A549 (cell line): ENCODE data around the gene NOS2. TPM values are rescaled to one million over a fixed set of nuclear protein-coding genes. Genes with fewer than 3 reads are reported as not detected.

Experiments used
- ATAC-seq, 2 experiments: fragments of 200-7000 bp in 1 of 2; fragments of >200 bp in 1 of 2; cut with Nextera tagmentation in 1 of 2; cut with Tn5 transposase in 1 of 2; 3 replicates each; pipeline versions ENCODE4 v1.8.0 to v1.9.1; 2018 to 2020; ENCODE audit warnings: mild to moderate bottlenecking in 1 of 2, moderate library complexity in 1 of 2
- CTCF ChIA-PET: fragments of 300-600 bp; sonication (Branson Sonifier 250); formaldehyde crosslinking; extraction: SDS; loops from one replicate; lab custom pipeline; 2021; ENCODE audit warnings: antibody characterized with exemption, inconsistent platforms; lab: Yijun Ruan, JAX
- POLR2A ChIA-PET: fragments of 350-600 bp; formaldehyde crosslinking; extraction: SDS; loops from one replicate; lab custom pipeline; 2021; ENCODE audit warnings: antibody characterized with exemption, inconsistent platforms; lab: Yijun Ruan, JAX
- DNase-seq, 2 experiments: peaks; one replicate each; pipeline versions ENCODE4 v3.0.0 to v3.0.0-alpha.2; 2011 to 2016; ENCODE audit warnings: low read depth in 1 of 2, low spot score in 1 of 2
- FAIRE-seq: peaks from 2 replicates; lab custom pipeline; 2011; peaks lifted over from hg19 to GRCh38; lab: Jason Lieb, UNC
- H3K27ac ChIP-seq, 2 experiments: fragments of >200 bp; sonication (Bioruptor Twin); formaldehyde crosslinking; 3 replicates each; pipeline ENCODE4 v1.5.1; 2016 to 2017
- H3K4me1 ChIP-seq: fragments of >200 bp; sonication (Bioruptor Twin); formaldehyde crosslinking; 3 replicates; pipeline ENCODE4 v1.6.1; 2016
- H3K4me2 ChIP-seq: fragments of >200 bp; sonication (Bioruptor Twin); formaldehyde crosslinking; 3 replicates; pipeline ENCODE4 v1.6.1; 2016
- H3K4me3 ChIP-seq: fragments of >200 bp; sonication (Bioruptor Twin); formaldehyde crosslinking; 3 replicates; pipeline ENCODE4 v1.5.1; 2016
- H3K9me3 ChIP-seq: fragments of >200 bp; sonication (Bioruptor Twin); formaldehyde crosslinking; 3 replicates; pipeline ENCODE4 v1.6.1; 2016
- CHD2 ChIP-seq: fragments of 150-350 bp; IDR thresholded peaks from 2 replicates; pipeline ENCODE4 v1.6.1; 2014; ENCODE audit warnings: low read length; ENCODE audit not compliant: partially characterized antibody
- CHD4 ChIP-seq: fragments of 200-600 bp; sonication (generic); IDR thresholded peaks from 2 replicates; pipeline ENCODE4 v1.6.1; 2016; ENCODE audit warnings: antibody characterized with exemption, mild to moderate bottlenecking, borderline replicate concordance
- EHMT2 ChIP-seq: fragments of 200-600 bp; sonication (generic); IDR thresholded peaks from 2 replicates; pipeline ENCODE4 v1.6.1; 2016; ENCODE audit warnings: antibody characterized with exemption, low read depth, mild to moderate bottlenecking, moderate library complexity
- EP300 ChIP-seq, 2 experiments: fragments of >200 bp; sonication (Bioruptor Twin); formaldehyde crosslinking; IDR thresholded peaks; 2 replicates in 1 of 2; 3 replicates in 1 of 2; pipeline ENCODE4 v1.6.1; 2016 to 2017
- ESRRA ChIP-seq: fragments of 150-350 bp; IDR thresholded peaks from 2 replicates; pipeline ENCODE4 v1.6.1; 2014; ENCODE audit warnings: mild to moderate bottlenecking, low read length, borderline replicate concordance
- FOSB ChIP-seq: fragments of 250-450 bp; sonication (Bioruptor Pico); IDR thresholded peaks from 2 replicates; pipeline ENCODE4 v1.5.0; 2020; ENCODE audit warnings: mild to moderate bottlenecking, moderate library complexity
- FOXS1 ChIP-seq: fragments of 250-450 bp; sonication (Bioruptor Pico); IDR thresholded peaks from 2 replicates; pipeline ENCODE4 v1.5.0; 2020; ENCODE audit warnings: mild to moderate bottlenecking, moderate library complexity
- HDAC2 ChIP-seq: fragments of 200-600 bp; sonication (generic); IDR thresholded peaks from 2 replicates; pipeline ENCODE4 v1.6.1; 2016
- HOXB13 ChIP-seq: fragments of 250-450 bp; sonication (Bioruptor Pico); IDR thresholded peaks from 2 replicates; pipeline ENCODE4 v1.5.0; 2020; ENCODE audit warnings: low read depth, mild to moderate bottlenecking, moderate library complexity
- MAFK ChIP-seq: fragments of 450-650 bp; IDR thresholded peaks from 2 replicates; pipeline ENCODE4 v1.6.1; 2014; ENCODE audit not compliant: partially characterized antibody
- MYC ChIP-seq: IDR thresholded peaks from 2 replicates; pipeline ENCODE4 v1.6.1; 2012; ENCODE audit warnings: mild to moderate bottlenecking, inconsistent platforms, low read length, improper control_type of control experiment, borderline replicate concordance
- NPAS2 ChIP-seq: fragments of 250-450 bp; sonication (Bioruptor Pico); IDR thresholded peaks from 2 replicates; pipeline ENCODE4 v1.8.0; 2022; ENCODE audit warnings: mild to moderate bottlenecking, moderate library complexity, borderline replicate concordance
- NR3C1 ChIP-seq: fragments of >200 bp; sonication (Bioruptor Twin); formaldehyde crosslinking; IDR thresholded peaks from 3 replicates; pipeline ENCODE4 v1.6.1; 2017
- POLR2AphosphoS2 ChIP-seq: conservative IDR thresholded peaks from 2 replicates; pipeline ENCODE4 v1.6.1; 2012; ENCODE audit warnings: low read length, improper control_type of control experiment, inconsistent platforms
- SMC3 ChIP-seq: fragments of >200 bp; sonication (Bioruptor Twin); formaldehyde crosslinking; IDR thresholded peaks from 3 replicates; pipeline ENCODE4 v1.6.1; 2018; ENCODE audit warnings: inconsistent platforms
- SREBF2 ChIP-seq: fragments of 450-650 bp; IDR thresholded peaks from 2 replicates; pipeline ENCODE4 v1.6.1; 2014; ENCODE audit warnings: mild to moderate bottlenecking, moderate library complexity
- TFCP2L1 ChIP-seq: fragments of 250-450 bp; sonication (Bioruptor Pico); IDR thresholded peaks from 2 replicates; pipeline ENCODE4 v1.5.0; 2021; ENCODE audit warnings: mild to moderate bottlenecking
- ZC3H11A ChIP-seq: fragments of 450-650 bp; IDR thresholded peaks from 2 replicates; pipeline ENCODE4 v1.6.1; 2014; ENCODE audit warnings: antibody characterized with exemption, mild to moderate bottlenecking
- ZFP36 ChIP-seq: fragments of 450-650 bp; IDR thresholded peaks from 2 replicates; pipeline ENCODE4 v1.6.1; 2014; ENCODE audit warnings: borderline replicate concordance; ENCODE audit not compliant: partially characterized antibody
- ZSCAN20 ChIP-seq: fragments of 250-450 bp; sonication (Bioruptor Pico); IDR thresholded peaks from 2 replicates; pipeline ENCODE4 v1.8.0; 2022; ENCODE audit warnings: mild to moderate bottlenecking, moderate library complexity
- WGBS: methylation state at CpG from one replicate; pipeline ENCODE4 v1.1.6; 2017; ENCODE audit errors: missing lambda C conversion rate; 5-methylcytosine and 5-hydroxymethylcytosine counted together
- polyA plus RNA-seq, 4 experiments: library from polyadenylated mRNA; depleted of rRNA in 3 of 4; stranded (reverse); fragments of >200 nt; fragmentation: RNase III in 1 of 4; extraction: RNeasy Plus Mini Kit Qiagen cat#74134 plus additional on column Dnase treatment in 1 of 4; gene quantifications; 2 replicates in 3 of 4; 3 replicates in 1 of 4; pipeline ENCODE4 v1.2.3, GENCODE V29; 2011 to 2017
- TF ChIP-seq, protein P1 (sequence below): fragments of 250-450 bp; sonication (Bioruptor Pico); IDR thresholded peaks from 2 replicates; pipeline ENCODE4 v1.5.0; 2021; ENCODE audit warnings: mild to moderate bottlenecking, moderate library complexity, borderline replicate concordance
- TF ChIP-seq, protein P2 (sequence below): fragments of >200 bp; sonication (Bioruptor Twin); formaldehyde crosslinking; IDR thresholded peaks from 3 replicates; pipeline ENCODE4 v1.6.1; 2016

Gene NOS2
- polyA plus RNA-seq, 2 of the 4 experiments (the other 2 are of a cell fraction), result 0.08 to 0.17 TPM

DNA sequence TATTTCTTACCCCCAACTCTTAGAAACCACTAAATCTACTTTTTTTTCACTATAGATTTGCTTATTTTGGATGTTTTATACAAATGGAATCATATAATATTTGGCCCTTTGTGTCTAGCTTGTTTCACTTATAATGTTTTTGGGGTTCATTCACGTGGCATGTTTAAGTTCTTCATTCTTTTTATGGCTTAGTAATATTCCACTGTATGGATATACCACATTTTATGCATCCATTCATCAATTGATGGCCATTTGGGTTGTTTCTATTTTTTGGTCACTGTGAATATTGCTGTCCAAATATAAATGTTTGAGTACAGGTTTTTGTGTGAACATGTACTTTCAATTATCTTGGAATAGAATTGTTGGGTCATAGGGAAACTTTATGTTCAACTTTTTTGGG is 9.2 kb upstream of the NOS2 start:
- no peak overlapping the region for H3K27ac ChIP-seq
- POLR2A ChIA-PET, result no interaction called here
- TF ChIP-seq, protein P1, sequence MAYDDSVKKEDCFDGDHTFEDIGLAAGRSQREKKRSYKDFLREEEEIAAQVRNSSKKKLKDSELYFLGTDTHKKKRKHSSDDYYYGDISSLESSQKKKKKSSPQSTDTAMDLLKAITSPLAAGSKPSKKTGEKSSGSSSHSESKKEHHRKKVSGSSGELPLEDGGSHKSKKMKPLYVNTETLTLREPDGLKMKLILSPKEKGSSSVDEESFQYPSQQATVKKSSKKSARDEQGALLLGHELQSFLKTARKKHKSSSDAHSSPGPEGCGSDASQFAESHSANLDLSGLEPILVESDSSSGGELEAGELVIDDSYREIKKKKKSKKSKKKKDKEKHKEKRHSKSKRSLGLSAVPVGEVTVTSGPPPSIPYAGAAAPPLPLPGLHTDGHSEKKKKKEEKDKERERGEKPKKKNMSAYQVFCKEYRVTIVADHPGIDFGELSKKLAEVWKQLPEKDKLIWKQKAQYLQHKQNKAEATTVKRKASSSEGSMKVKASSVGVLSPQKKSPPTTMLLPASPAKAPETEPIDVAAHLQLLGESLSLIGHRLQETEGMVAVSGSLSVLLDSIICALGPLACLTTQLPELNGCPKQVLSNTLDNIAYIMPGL (CRISPR knock-in tag), result no peak
- TF ChIP-seq HOXB13 (CRISPR knock-in tag), result no peak
- TF ChIP-seq HDAC2, result no peak
- TF ChIP-seq MYC, result no peak
- TF ChIP-seq EHMT2, result no peak
- TF ChIP-seq NPAS2 (CRISPR knock-in tag), result no peak
- no peak for TF ChIP-seq POLR2AphosphoS2
- no peak for TF ChIP-seq SMC3
- H3K4me1 ChIP-seq, result peaks cover 3% of the 10 kb centered on the region; the same call in 1 of the 3 replicates
- CTCF ChIA-PET, result interaction anchor here (1.0 to 18.3 kb wide), 7 partner anchors 12 to 111 kb away, joined by 4 to 474 read pairs (median 5); partner anchors contain the start of gene LYRM9
- no peaks in the 10 kb centered on the region for H3K9me3 ChIP-seq
- no peak for DNase-seq
- ATAC-seq, result no peak
- no peak overlapping the region for H3K4me2 ChIP-seq
- no peak for FAIRE-seq
- no peak overlapping the region for H3K4me3 ChIP-seq
- 11% methylated on average over 1 of the region's 1 CpG for WGBS

DNA sequence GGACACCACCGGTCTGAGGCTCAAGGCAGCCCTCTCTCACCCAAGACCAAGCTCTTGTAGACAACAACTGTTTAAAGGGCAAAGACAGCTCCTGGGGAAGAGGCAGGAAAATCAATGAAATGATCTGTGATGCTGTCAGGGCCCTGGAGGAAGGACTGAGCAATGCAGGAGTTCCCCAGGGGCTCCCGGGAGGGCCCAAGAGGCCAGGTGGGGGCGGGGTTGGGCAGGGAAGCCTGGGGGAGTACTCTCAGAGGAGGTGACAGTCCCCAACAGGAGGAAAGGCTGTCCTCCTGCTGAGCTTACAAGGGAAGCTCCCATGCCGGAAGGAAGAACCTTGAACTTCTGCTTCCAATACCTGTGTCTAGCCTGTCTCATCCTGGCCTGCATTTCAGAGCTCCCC is 8.3 kb upstream of the NOS2 start:
- no peak overlapping the region for H3K4me3 ChIP-seq
- DNase-seq, result no peak
- no peak overlapping the region for H3K27ac ChIP-seq
- no peak overlapping the region for H3K4me2 ChIP-seq
- no peak for ATAC-seq
- POLR2A ChIA-PET, result no interaction called here
- peaks cover 3% of the 10 kb centered on the region; the same call in 1 of the 3 replicates for H3K4me1 ChIP-seq
- WGBS, result 41% methylated on average over 3 of the region's 4 CpGs
- H3K9me3 ChIP-seq, result no peaks in the 10 kb centered on the region
- no peak for FAIRE-seq
- TF ChIP-seq ESRRA (no peak), EP300 (IDR thresholded peaks at IDR 0.05) (no peak), POLR2AphosphoS2 (no peak), SREBF2 (no peak), CHD2 (no peak), ZFP36 (no peak)
- TF ChIP-seq, all 56 proteins: peak for 0
- CTCF ChIA-PET, result interaction anchor here (0.6 to 18.3 kb wide), 15 partner anchors 11 to 443 kb away, joined by 3 to 474 read pairs (median 5); partner anchors contain the start of gene LYRM9

DNA sequence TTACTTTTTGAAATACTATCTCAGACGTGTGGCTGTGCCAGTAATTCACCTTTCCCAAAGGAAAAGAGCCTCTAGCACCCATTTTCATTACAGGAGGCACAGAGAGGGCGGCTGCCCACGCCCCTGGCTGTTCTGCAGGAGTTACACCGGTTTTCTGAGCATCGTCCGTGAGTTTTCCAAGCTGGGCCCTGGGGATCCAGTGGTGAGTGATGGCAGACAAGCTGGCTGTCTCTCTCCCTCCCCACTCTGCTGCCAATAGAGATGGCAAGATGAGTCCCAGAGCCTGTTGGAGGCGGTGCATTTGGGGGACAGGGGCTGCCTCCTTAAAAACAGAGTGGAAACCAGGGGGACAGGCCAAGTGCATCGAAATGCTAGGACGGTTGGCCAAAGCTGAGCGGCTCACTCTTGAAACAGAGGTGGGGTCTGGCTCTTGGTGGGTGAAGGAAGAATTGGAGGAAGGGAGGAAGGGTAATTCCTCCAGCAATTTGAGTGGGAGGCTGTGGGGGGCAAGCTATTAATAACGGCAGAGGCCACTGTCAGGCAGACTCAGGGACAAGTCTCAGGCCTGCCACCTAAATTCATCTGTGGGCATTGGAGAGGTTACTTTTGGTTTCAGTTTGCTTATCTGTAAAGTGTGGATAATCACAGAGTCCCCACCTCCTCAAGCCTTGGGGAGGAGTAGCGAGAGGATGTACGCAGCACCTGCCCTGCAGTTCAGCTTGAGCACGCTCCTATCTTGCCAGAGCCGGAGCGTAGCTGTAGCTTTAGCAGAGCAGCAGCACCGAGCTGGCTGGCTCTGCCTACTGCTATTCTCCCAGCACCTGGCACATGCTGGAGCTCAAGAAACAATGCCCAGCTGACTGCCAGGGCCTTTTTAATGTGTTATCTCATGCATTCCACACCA is 7.5 kb upstream of the NOS2 start:
- WGBS, result 62% methylated on average over 17 of the region's 17 CpGs
- no peak for DNase-seq
- Histone ChIP-seq H3K4me1 (peaks cover 3% of the 10 kb centered on the region; the same call in 1 of the 3 replicates), H3K27ac (no peak overlapping the region), H3K9me3 (no peaks in the 10 kb centered on the region), H3K4me3 (no peak overlapping the region), H3K4me2 (no peak overlapping the region)
- TF ChIP-seq FOSB (CRISPR knock-in tag) (no peak), SREBF2 (no peak), CHD4 (no peak), EP300 (IDR thresholded peaks at IDR 0.05) (no peak), FOXS1 (CRISPR knock-in tag) (no peak), NR3C1 (no peak), ZSCAN20 (CRISPR knock-in tag) (no peak), MAFK (no peak), TFCP2L1 (CRISPR knock-in tag) (no peak), ZC3H11A (no peak), HDAC2 (no peak)
- TF ChIP-seq, protein P2, sequence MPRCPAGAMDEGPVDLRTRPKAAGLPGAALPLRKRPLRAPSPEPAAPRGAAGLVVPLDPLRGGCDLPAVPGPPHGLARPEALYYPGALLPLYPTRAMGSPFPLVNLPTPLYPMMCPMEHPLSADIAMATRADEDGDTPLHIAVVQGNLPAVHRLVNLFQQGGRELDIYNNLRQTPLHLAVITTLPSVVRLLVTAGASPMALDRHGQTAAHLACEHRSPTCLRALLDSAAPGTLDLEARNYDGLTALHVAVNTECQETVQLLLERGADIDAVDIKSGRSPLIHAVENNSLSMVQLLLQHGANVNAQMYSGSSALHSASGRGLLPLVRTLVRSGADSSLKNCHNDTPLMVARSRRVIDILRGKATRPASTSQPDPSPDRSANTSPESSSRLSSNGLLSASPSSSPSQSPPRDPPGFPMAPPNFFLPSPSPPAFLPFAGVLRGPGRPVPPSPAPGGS, result no peak
- TF ChIP-seq, protein P1 (CRISPR knock-in tag), result no peak
- ChIA-PET POLR2A (no interaction called here), CTCF (interaction anchor here (1.0 to 18.3 kb wide), 17 partner anchors 11 to 444 kb away, joined by 3 to 474 read pairs (median 5); partner anchors contain the start of gene LYRM9)
- no peak for ATAC-seq
- FAIRE-seq, result no peak
